ENCODE data around the gene CTNNA3.

DNA sequence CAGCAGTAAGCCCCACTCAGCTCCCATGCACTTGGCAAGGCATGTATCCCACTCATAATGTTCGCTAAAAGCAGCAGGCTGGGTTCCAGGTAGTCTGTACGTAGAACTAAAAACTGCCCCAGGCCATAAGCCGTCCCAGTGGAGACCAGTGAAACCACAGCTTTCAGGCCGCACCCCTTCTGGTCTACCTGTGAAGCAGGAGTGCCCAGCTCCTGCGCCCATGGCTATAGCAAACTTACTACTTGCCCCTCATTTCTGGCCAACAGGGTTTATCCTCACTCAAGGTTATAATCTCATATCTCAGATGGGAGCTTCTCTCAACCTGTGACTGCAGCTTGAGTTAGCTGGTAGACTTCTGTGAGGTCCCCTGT lies 1108.3 kb downstream of the CTNNA3 start:
- no peak for TF ChIP-seq POLR2A (IDR thresholded peaks at IDR 0.05)
- TF ChIP-seq, protein P1, sequence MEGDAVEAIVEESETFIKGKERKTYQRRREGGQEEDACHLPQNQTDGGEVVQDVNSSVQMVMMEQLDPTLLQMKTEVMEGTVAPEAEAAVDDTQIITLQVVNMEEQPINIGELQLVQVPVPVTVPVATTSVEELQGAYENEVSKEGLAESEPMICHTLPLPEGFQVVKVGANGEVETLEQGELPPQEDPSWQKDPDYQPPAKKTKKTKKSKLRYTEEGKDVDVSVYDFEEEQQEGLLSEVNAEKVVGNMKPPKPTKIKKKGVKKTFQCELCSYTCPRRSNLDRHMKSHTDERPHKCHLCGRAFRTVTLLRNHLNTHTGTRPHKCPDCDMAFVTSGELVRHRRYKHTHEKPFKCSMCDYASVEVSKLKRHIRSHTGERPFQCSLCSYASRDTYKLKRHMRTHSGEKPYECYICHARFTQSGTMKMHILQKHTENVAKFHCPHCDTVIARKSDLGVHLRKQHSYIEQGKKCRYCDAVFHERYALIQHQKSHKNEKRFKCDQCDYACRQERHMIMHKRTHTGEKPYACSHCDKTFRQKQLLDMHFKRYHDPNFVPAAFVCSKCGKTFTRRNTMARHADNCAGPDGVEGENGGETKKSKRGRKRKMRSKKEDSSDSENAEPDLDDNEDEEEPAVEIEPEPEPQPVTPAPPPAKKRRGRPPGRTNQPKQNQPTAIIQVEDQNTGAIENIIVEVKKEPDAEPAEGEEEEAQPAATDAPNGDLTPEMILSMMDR (IDR thresholded peaks at IDR 0.05 in 4 of 5, conservative IDR thresholded peaks at IDR 0.05 in 1 of 5): no peak
